ENCODE results near the gene KLHDC7A.

The KLHDC7A gene

DNA sequence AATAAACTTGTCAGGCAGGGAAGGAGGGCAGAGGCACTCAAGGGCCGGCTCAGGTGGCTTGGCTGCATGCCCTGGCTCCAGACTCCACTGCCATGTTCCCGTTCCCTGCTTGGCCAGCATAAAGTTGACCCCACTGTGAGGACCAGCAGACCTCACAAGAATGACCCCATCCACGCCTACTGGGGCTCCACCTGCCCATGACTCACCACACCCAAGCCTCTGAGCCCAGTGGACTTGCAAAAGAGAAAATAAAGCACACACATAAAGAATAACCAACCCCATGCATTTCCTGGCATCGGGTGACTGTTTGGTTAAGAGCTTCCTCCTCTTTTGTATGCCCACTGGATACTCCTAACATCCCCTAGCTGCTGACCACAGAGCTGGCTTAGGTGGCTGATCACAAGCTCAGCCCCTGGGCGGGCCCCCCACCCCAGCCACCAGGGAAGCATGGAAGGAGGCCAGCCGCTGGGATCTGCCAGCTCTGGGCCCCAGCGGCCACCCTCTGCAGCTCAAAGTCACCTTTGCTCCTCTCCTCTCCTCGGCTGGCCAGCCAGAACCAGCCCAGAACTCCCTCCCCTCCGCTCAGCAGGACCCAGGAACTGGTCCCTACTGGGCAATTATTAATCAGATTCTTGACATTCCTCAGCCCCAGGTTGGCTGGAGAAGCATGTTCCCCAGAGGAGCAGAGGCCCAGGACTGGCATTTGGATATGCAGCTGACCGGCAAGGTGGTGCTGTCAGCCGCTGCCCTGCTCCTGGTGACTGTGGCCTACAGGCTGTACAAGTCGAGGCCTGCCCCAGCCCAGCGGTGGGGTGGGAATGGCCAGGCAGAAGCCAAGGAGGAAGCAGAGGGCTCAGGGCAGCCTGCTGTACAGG lies at the start of gene KLHDC7A:
Gene KLHDC7A (plus strand): TSS at position 616 of the 875 bp plus-strand sequence. CDS start 52 bp downstream, at position 668.
- TF ChIP-seq, protein P1, sequence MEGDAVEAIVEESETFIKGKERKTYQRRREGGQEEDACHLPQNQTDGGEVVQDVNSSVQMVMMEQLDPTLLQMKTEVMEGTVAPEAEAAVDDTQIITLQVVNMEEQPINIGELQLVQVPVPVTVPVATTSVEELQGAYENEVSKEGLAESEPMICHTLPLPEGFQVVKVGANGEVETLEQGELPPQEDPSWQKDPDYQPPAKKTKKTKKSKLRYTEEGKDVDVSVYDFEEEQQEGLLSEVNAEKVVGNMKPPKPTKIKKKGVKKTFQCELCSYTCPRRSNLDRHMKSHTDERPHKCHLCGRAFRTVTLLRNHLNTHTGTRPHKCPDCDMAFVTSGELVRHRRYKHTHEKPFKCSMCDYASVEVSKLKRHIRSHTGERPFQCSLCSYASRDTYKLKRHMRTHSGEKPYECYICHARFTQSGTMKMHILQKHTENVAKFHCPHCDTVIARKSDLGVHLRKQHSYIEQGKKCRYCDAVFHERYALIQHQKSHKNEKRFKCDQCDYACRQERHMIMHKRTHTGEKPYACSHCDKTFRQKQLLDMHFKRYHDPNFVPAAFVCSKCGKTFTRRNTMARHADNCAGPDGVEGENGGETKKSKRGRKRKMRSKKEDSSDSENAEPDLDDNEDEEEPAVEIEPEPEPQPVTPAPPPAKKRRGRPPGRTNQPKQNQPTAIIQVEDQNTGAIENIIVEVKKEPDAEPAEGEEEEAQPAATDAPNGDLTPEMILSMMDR (IDR thresholded peaks at IDR 0.05; ENCODE audit: insufficient read depth, missing control alignments), result no peak
- no peak for DNase-seq (ENCODE audit: insufficient read length, low spot score)
- no peak for FAIRE-seq

DNA sequence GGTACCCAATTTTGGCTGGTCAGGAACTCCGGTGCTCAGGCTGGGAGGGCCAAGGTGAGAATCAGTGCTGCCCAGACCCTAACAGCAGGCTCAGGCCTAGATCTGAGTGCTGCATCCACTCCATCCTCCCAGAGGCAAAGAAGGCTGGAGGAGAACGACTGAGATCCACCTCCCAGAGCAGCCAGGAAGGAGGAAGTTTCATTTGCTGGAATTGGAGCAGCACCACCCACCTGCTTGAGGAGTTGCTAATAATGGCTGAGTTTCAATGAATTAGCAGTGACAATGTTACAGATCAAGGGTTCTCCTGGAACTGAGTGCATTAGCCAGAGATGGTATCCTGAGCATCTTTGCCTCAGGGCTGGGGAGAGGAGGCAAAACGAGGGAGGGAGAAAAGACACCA lies 46.7 kb upstream of the KLHDC7A start:
- TF ChIP-seq, protein P1 (IDR thresholded peaks at IDR 0.05; ENCODE audit: insufficient read depth, missing control alignments), result no peak
- FAIRE-seq (no peak), DNase-seq (ENCODE audit: insufficient read length, low spot score) (no peak)

DNA sequence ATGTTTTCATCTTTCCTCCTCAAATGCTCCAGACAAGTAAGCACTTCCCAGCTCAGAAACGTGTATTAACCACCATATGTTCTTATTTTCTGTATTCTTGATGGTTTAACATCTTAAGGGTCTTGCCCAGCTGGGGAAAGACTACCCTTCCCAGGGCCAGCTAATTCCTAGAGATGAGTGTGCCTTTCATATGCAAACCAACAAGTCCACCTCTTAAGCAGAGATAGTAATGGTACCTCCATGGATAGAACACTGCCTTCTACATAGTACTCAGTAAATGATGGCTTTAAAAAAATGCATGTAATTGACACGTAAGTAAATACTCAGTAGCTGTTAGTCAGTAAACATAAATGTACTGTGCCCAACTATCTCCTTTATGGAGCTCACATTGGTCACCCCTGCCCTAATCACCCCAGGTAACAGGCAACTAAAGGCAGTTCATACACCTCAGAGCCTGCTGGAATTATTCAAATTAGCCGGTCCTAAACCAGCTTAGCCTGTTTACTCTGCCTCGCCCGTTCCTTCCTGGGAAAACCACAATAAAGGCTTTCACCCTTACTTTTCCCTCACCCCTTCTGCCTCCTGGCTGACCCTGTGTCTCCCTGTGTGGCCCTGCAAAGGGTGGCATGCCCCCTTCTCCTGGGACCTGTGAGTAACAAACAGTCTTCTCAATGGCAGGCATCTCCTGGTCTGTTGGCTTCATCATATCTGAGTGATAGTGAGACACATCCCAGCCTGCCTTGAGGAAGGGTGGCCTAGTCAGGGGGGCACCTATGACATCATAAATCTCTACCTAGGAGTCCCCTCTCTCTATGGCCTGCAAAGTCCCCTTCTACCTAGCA lies 40.1 kb upstream of the KLHDC7A start:
- FAIRE-seq, result no peak
- TF ChIP-seq, protein P1 (IDR thresholded peaks at IDR 0.05; ENCODE audit: insufficient read depth, missing control alignments), result no peak

DNA sequence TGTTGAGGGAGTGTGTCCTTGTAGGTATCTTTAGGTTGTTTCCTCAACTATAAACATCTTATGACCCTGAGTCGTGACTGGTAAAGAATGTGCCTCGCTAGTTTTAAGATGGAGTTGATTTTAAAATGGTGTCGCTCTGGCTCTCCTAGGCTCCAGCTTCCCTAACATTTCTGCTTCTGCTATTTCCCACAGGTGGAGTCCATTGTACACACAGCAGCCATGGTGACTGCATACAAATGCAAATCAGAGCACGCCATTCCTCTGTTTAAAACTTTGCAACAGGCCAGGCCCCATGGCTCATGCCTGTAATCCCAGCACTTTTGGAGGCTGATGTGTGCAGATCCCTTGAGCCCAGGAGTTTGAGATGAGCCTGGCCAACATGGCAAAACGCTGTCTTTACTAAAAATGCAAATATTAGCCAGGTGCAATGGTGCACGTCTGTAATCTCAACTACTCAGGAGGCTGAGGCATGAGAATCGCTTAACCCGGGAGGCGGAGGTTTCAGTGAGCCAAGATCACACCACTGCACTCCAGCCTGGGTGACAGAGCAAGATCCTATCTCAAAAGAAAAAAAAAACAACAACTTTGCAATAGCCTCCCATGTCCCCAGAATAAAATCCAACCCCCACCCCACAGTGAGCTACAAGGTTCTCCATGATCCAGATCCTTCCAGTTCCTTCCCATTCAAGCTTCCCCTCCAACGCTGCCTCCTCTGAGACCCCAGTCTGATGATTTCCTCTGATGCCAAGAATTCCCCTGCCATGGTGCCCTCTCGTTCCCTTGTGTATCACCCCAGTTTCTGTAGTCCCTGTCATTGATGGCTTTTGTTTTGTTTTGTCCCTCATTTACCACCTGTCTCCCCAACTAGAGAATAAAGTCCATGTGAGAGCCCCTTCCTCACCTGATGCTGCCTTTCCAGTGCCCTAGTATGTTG lies 36.9 kb upstream of the KLHDC7A start:
- no peak for FAIRE-seq
- TF ChIP-seq, protein P1 (IDR thresholded peaks at IDR 0.05; ENCODE audit: insufficient read depth, missing control alignments), result no peak

More for the DNA sequence above, 40.1 kb upstream of the KLHDC7A start:
- no peak for DNase-seq (ENCODE audit: insufficient read length, low spot score)

DNA sequence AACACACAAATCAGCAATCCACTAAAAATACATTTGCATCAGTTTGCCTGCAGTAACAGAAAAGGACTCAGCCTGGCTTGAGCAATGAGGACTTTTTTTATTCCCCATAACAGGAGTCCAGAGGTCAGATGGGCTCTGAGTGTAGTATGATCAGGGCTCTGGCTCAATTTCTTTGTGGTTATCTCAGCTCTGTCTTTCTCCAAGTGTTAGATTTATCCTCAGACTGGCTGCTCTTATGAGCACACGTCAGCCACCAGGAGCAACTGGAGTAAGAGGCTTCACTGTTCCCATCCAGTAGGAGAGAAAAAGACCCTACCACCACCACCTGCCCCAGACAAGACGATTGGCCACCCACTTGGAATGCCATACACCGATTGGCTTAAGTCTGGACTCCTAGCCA lies 36.2 kb upstream of the KLHDC7A start:
- no peak for DNase-seq (ENCODE audit: insufficient read length, low spot score)
- FAIRE-seq, result no peak
- TF ChIP-seq, protein P1 (IDR thresholded peaks at IDR 0.05; ENCODE audit: insufficient read depth, missing control alignments), result no peak

More for the DNA sequence above, 36.9 kb upstream of the KLHDC7A start:
- DNase-seq (ENCODE audit: insufficient read length, low spot score), result no peak

DNA sequence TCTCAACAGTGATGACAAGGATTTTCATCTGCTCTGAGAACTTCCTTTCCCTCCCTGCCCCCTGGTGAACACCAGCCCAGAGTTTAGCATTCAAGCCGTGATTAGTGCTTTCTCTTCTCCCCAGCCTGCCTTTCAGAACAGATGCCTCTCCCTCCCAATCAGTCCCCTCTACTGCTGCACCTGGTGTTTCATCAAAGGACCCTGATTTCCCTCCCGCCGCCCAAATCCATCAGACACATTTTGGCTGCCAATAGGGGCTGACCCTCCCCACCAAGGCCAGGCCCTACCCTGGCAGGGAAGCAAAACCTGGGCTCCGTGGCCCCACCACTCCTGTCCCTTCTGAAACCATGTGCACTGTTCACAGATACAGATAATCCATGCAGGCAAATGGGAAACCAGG lies 34.0 kb upstream of the KLHDC7A start:
- TF ChIP-seq, protein P1 (IDR thresholded peaks at IDR 0.05; ENCODE audit: insufficient read depth, missing control alignments), result no peak
- FAIRE-seq (no peak), DNase-seq (ENCODE audit: insufficient read length, low spot score) (no peak)
